H1 (cell line): ENCODE data around the gene SLC6A18. TPM values are rescaled to one million over a fixed set of nuclear protein-coding genes. Genes with fewer than 3 reads are reported as not detected.
"Not testable (repeated sequence)": the region's sequence is repeated elsewhere in the genome, so short reads cannot be mapped to it uniquely, and the experiment has no call there.

Experiments used
- CTCF ChIA-PET: fragments of 300-600 bp; sonication (Branson Sonifier 250); formaldehyde crosslinking; loops from one replicate; lab custom pipeline; 2021; ENCODE audit not compliant: partially characterized antibody; lab: Charles Lee
- POLR2A ChIA-PET: fragments of 300-600 bp; sonication (Branson Sonifier 250); formaldehyde crosslinking; loops from one replicate; lab custom pipeline; 2021; ENCODE audit warnings: inconsistent platforms; ENCODE audit not compliant: partially characterized antibody; lab: Charles Lee
- DNase-seq, 2 experiments: peaks; one replicate each; pipeline versions ENCODE4 v3.0.0 to v3.0.0-alpha.2; 2010 to 2022; ENCODE audit warnings: low spot score in 2 of 2, low read depth in 1 of 2, mixed read lengths in 1 of 2
- FAIRE-seq: peaks from 2 replicates; lab custom pipeline; 2011; peaks lifted over from hg19 to GRCh38; lab: Jason Lieb, UNC
- H2AFZ ChIP-seq: 2 replicates; pipeline ENCODE4 v1.8.1; 2012; ENCODE audit warnings: low read length, inconsistent platforms
- H2AK5ac ChIP-seq: 2 replicates; pipeline ENCODE4 v1.6.1; 2013; ENCODE audit warnings: low read depth, low read length
- H2BK120ac ChIP-seq: replicated peaks from 2 replicates; pipeline ENCODE3; 2013; ENCODE audit warnings: low read depth, low read length, inconsistent platforms
- H2BK12ac ChIP-seq: 2 replicates; pipeline ENCODE4 v1.6.1; 2013; ENCODE audit warnings: low read depth, low read length
- H2BK15ac ChIP-seq: 2 replicates; pipeline ENCODE4 v1.6.1; 2013; ENCODE audit warnings: low read length
- H2BK20ac ChIP-seq: 2 replicates; pipeline ENCODE4 v1.6.1; 2013; ENCODE audit warnings: low read length
- H2BK5ac ChIP-seq: 2 replicates; pipeline ENCODE4 v1.6.1; 2013; ENCODE audit warnings: low read depth, low read length
- H3K14ac ChIP-seq: 2 replicates; pipeline ENCODE4 v1.6.1; 2013; ENCODE audit warnings: inconsistent platforms; ENCODE audit not compliant: insufficient read length
- H3K18ac ChIP-seq: 2 replicates; pipeline ENCODE4 v1.6.1; 2013; ENCODE audit warnings: low read length; ENCODE audit errors: extremely low read depth
- H3K23ac ChIP-seq: 2 replicates; pipeline ENCODE4 v1.6.1; 2013; ENCODE audit warnings: inconsistent platforms; ENCODE audit not compliant: insufficient read length
- H3K23me2 ChIP-seq: 2 replicates; pipeline ENCODE4 v1.6.1; 2013; ENCODE audit warnings: low read depth, low read length
- H3K27ac ChIP-seq: 2 replicates; pipeline ENCODE4 v1.6.1; 2011; ENCODE audit warnings: low read depth, low read length, inconsistent platforms
- H3K27me3 ChIP-seq, 4 experiments: replicated peaks in 1 of 4; 1 replicate in 1 of 4; 2 replicates in 3 of 4; pipeline versions ENCODE4 v1.6.1 to v1.8.1; 2011 to 2013; ENCODE audit warnings: low read length in 3 of 4, mild to moderate bottlenecking in 3 of 4, inconsistent platforms in 2 of 4, mixed read lengths in 2 of 4, moderate library complexity in 1 of 4; ENCODE audit not compliant: control insufficient read depth in 3 of 4, insufficient read depth in 3 of 4; ENCODE audit errors: extremely low read depth in 1 of 4
- H3K36me3 ChIP-seq, 4 experiments: 2 replicates each; pipeline versions ENCODE4 v1.6.1 to v1.8.1; 2011 to 2013; ENCODE audit warnings: mild to moderate bottlenecking in 4 of 4, low read length in 3 of 4, moderate library complexity in 2 of 4, control low read depth in 1 of 4, inconsistent platforms in 1 of 4; ENCODE audit not compliant: insufficient read depth in 4 of 4, control insufficient read depth in 2 of 4
- H3K4ac ChIP-seq: replicated peaks from 2 replicates; pipeline ENCODE3; 2013; ENCODE audit warnings: low read length, low read depth, mixed read lengths, inconsistent platforms; ENCODE audit not compliant: insufficient read length
- H3K4me1 ChIP-seq, 4 experiments: replicated peaks in 1 of 4; 1 replicate in 1 of 4; 2 replicates in 3 of 4; pipeline versions ENCODE4 v1.6.1 to v1.8.1; 2011 to 2013; ENCODE audit warnings: low read length in 3 of 4, inconsistent platforms in 2 of 4, mixed read lengths in 1 of 4; ENCODE audit not compliant: insufficient read depth in 4 of 4, control insufficient read depth in 3 of 4
- H3K4me2 ChIP-seq, 2 experiments: 2 replicates each; pipeline versions ENCODE4 v1.6.1 to v1.8.1; 2011 to 2013; ENCODE audit warnings: low read depth in 2 of 2, low read length in 2 of 2, control low read depth in 1 of 2, inconsistent platforms in 1 of 2, mild to moderate bottlenecking in 1 of 2; ENCODE audit not compliant: insufficient read depth in 1 of 2
- H3K4me3 ChIP-seq, 4 experiments: fragments of 200-600, 300-600 bp in 1 of 4; sonication (generic), shearing (Covaris generic), sonication (Bioruptor Twin) in 1 of 4; 2 replicates each; pipeline versions ENCODE4 v1.5.1 to v1.8.1; 2011 to 2016; ENCODE audit warnings: low read length in 4 of 4, low read depth in 3 of 4, control low read depth in 2 of 4, inconsistent platforms in 2 of 4, mild to moderate bottlenecking in 2 of 4, mixed read lengths in 1 of 4, moderate library complexity in 1 of 4; ENCODE audit not compliant: insufficient read depth in 2 of 4; ENCODE audit errors: extremely low read depth in 1 of 4
- H3K56ac ChIP-seq: replicated peaks from 2 replicates; pipeline ENCODE3; 2013; ENCODE audit warnings: low read depth, mild to moderate bottlenecking, mixed read lengths, low read length, inconsistent platforms; ENCODE audit not compliant: insufficient read length
- H3K79me1 ChIP-seq: 2 replicates; pipeline ENCODE4 v1.6.1; 2013; ENCODE audit warnings: low read depth, low read length, control low read depth
- H3K79me2 ChIP-seq, 2 experiments: 2 replicates each; pipeline versions ENCODE4 v1.6.1 to v1.8.1; 2012 to 2013; ENCODE audit warnings: low read length in 2 of 2, mild to moderate bottlenecking in 2 of 2, inconsistent platforms in 1 of 2; ENCODE audit not compliant: insufficient read depth in 2 of 2, control insufficient read depth in 1 of 2
- H3K9ac ChIP-seq, 4 experiments: replicated peaks in 1 of 4; 1 replicate in 1 of 4; 2 replicates in 3 of 4; pipeline versions ENCODE4 v1.6.1 to v1.8.1; 2011 to 2013; ENCODE audit warnings: low read depth in 3 of 4, low read length in 3 of 4, control low read depth in 2 of 4, mild to moderate bottlenecking in 2 of 4, moderate library complexity in 2 of 4, inconsistent platforms in 1 of 4; ENCODE audit errors: extremely low read depth in 1 of 4
- H3K9me3 ChIP-seq, 2 experiments: 2 replicates each; pipeline versions ENCODE4 v1.6.1 to v1.8.1; 2012 to 2013; ENCODE audit warnings: mild to moderate bottlenecking in 2 of 2, moderate library complexity in 2 of 2, control low read depth in 1 of 2, inconsistent platforms in 1 of 2, low read depth in 1 of 2, low read length in 1 of 2, mixed read lengths in 1 of 2; ENCODE audit not compliant: insufficient read depth in 2 of 2
- H4K20me1 ChIP-seq, 2 experiments: replicated peaks in 1 of 2; 2 replicates each; pipeline versions ENCODE3 to v1.8.1; 2011 to 2013; ENCODE audit warnings: inconsistent platforms in 2 of 2, low read length in 2 of 2, mild to moderate bottlenecking in 1 of 2; ENCODE audit not compliant: insufficient read depth in 2 of 2, control insufficient read depth in 1 of 2
- H4K5ac ChIP-seq: 2 replicates; pipeline ENCODE4 v1.6.1; 2013; ENCODE audit warnings: low read length, low read depth, mixed read lengths, inconsistent platforms; ENCODE audit not compliant: insufficient read length
- H4K8ac ChIP-seq: 2 replicates; pipeline ENCODE4 v1.8.0; 2013; ENCODE audit warnings: mild to moderate bottlenecking, moderate library complexity, low read length, inconsistent platforms; ENCODE audit not compliant: insufficient read depth; ENCODE audit errors: extremely low read depth
- H4K91ac ChIP-seq: replicated peaks from 2 replicates; pipeline ENCODE3; 2013; ENCODE audit warnings: low read length, mixed read lengths, inconsistent platforms; ENCODE audit not compliant: insufficient read length
- WGBS, 2 experiments: shearing (Covaris generic) in 1 of 2; methylation state at CpG; one replicate each; pipeline versions ENCODE4 v1.1.6 to v1.1.7; 2013 to 2015; ENCODE audit warnings: low lambda C conversion rate in 2 of 2, mixed read lengths in 2 of 2, inconsistent platforms in 1 of 2, low coverage in 1 of 2, missing lambda C conversion rate in 1 of 2; ENCODE audit not compliant: insufficient replicate concordance in 2 of 2, insufficient coverage in 1 of 2, insufficient read length in 1 of 2; ENCODE audit errors: extremely low coverage in 1 of 2, missing lambda C conversion rate in 1 of 2; 5-methylcytosine and 5-hydroxymethylcytosine counted together
- polyA plus RNA-seq, 7 experiments: library from polyadenylated mRNA; depleted of rRNA in 3 of 7; stranded (reverse) in 5 of 7; unstranded in 2 of 7; fragments of >200 nt in 5 of 7; fragments of 200-250 nt in 2 of 7; gene quantifications; 1 replicate in 5 of 7; 2 replicates in 1 of 7; 4 replicates in 1 of 7; pipeline versions ENCODE4 v1.2.1 to v1.2.3, GENCODE V29; 2011 to 2013; ENCODE audit warnings: missing spikeins in 2 of 7, mixed read lengths in 2 of 7
- total RNA-seq: library from RNA; stranded (reverse); fragmentation: NEBNext Ultra II Directional; extraction: Animal tissue kit (Norgen Biotek cat#: 25700); gene quantifications from 2 replicates; pipeline ENCODE4 v1.2.1, GENCODE V29; 2021

Gene SLC6A18
- total and polyA plus RNA-seq, 2 of the 8 experiments (the other 6 are each of a cell fraction or from before 2014, with no cell fraction given), result not detected

- Histone ChIP-seq H3K79me2 (peaks cover 0 to 18% of the 10 kb centered on the region in 2 experiments; a peak in 3 of 4 replicates), H4K20me1 (peaks cover 6 to 21% of the 10 kb centered on the region in 2 experiments)
- H4K91ac ChIP-seq, H2BK5ac ChIP-seq, H3K23ac ChIP-seq, H3K4me1 ChIP-seq, H2AFZ ChIP-seq, H3K36me3 ChIP-seq, H4K8ac ChIP-seq, H2BK120ac ChIP-seq, H3K9ac ChIP-seq, H3K4me2 ChIP-seq, H3K27me3 ChIP-seq, H3K27ac ChIP-seq, FAIRE-seq, H3K9me3 ChIP-seq, H3K79me1 ChIP-seq, H3K56ac ChIP-seq, H3K14ac ChIP-seq, H3K4ac ChIP-seq, H2BK15ac ChIP-seq, CTCF ChIA-PET, H2BK20ac ChIP-seq, H4K5ac ChIP-seq, H3K4me3 ChIP-seq, H3K18ac ChIP-seq, H2AK5ac ChIP-seq, H2BK12ac ChIP-seq, POLR2A ChIA-PET, H3K23me2 ChIP-seq: not testable (repeated sequence)
- peak in 1 of 2 experiments; percentile 28 for DNase-seq
- WGBS, 2 experiments, result 92% methylated on average over 20 of the region's 32 CpGs; no CpG with 5 or more reads in 1 of the 2 experiments
Measured at GRCh38 chr5:1289559-1289958, 64.4 kb downstream of the SLC6A18 start.

GRCh38 chr5:1290956-1291355 lies 65.8 kb downstream of the SLC6A18 start:
- H2BK12ac ChIP-seq, CTCF ChIA-PET, H2BK5ac ChIP-seq, H2BK20ac ChIP-seq, H4K5ac ChIP-seq, FAIRE-seq, H3K4ac ChIP-seq, H3K4me2 ChIP-seq, H4K91ac ChIP-seq, H2AFZ ChIP-seq, H3K9me3 ChIP-seq, H3K36me3 ChIP-seq, H2AK5ac ChIP-seq, H3K56ac ChIP-seq, H2BK120ac ChIP-seq, H3K79me2 ChIP-seq, POLR2A ChIA-PET, H3K79me1 ChIP-seq, H2BK15ac ChIP-seq, H4K8ac ChIP-seq, H3K9ac ChIP-seq, H3K27ac ChIP-seq, H3K4me3 ChIP-seq, H3K14ac ChIP-seq, H3K23ac ChIP-seq, H3K27me3 ChIP-seq, H3K18ac ChIP-seq: not testable (repeated sequence)
- Histone ChIP-seq H4K20me1 (peaks cover 4 to 19% of the 10 kb centered on the region in 2 experiments), H3K4me1 (peaks cover 0 to 12% (median 6%) of the 10 kb centered on the region in 4 experiments; a peak in 5 of 7 replicates), H3K23me2 (peaks cover 14% of the 10 kb centered on the region; the same call in 1 of the 2 replicates)
- DNase-seq, result peak in 1 of 2 experiments; percentile 33
- WGBS, 2 experiments, result 88% methylated on average over 15 of the region's 24 CpGs; no CpG with 5 or more reads in 1 of the 2 experiments
